Colonic mucosa (tissue), 4 donors: ENCODE results near the gene BCAS3. TPM values are rescaled to one million over a fixed set of nuclear protein-coding genes. Genes with fewer than 3 reads are reported as not detected.
A peak's percentile ranks its signal among the peaks of the same experiment; 100 is the strongest.

ENCODE experiments used
- DNase-seq: peaks from one replicate; pipeline ENCODE4 v3.0.0-alpha.2; 2020
- H3K27ac ChIP-seq: fragments of 200-600 bp; one replicate; pipeline ENCODE4 v1.8.0; 2021
- H3K27me3 ChIP-seq: fragments of 200-600 bp; one replicate; pipeline ENCODE4 v1.8.0; 2021
- H3K36me3 ChIP-seq: fragments of 200-600 bp; one replicate; pipeline ENCODE4 v1.8.0; 2021
- H3K4me1 ChIP-seq: fragments of 200-600 bp; one replicate; pipeline ENCODE4 v1.8.0; 2021; ENCODE audit warnings: mild to moderate bottlenecking
- H3K4me3 ChIP-seq: fragments of 200-600 bp; one replicate; pipeline ENCODE4 v1.8.0; 2021
- H3K9ac ChIP-seq, 2 donors: one replicate each; pipeline ENCODE4 v1.7.0; 2013; ENCODE audit warnings: control low read depth in 2 of 2, low read depth in 2 of 2, low read length in 2 of 2
- H3K9me3 ChIP-seq: fragments of 200-600 bp; one replicate; pipeline ENCODE4 v1.8.0; 2021
- CTCF ChIP-seq: fragments of 200-600 bp; IDR thresholded peaks from one replicate; pipeline ENCODE4 v1.8.0; 2022; ENCODE audit warnings: antibody characterized with exemption, mild to moderate bottlenecking
- intact Hi-C: fragments of 100-400 bp; cut with DNase I; formaldehyde crosslinking; loops from one replicate; pipeline ENCODE4 v1.14.1; 2022
- total RNA-seq, 2 donors: library from RNA; stranded (reverse); fragmentation: NEBNext Ultra II Directional in 1 of 2; extraction: Animal tissue kit (Norgen Biotek cat#: 25700) in 1 of 2; gene quantifications; one replicate each; pipeline ENCODE4 v1.2.1, GENCODE V29; 2021
- donor health status: healthy.
- donor health status: DM: no; HTN: no; CAD: no.
- donor health status: DM: no; HTN: no; CAD: no.

BCAS3 gene
- total RNA-seq, 2 donors from 2014 or later: 11.0 to 17.8 TPM

GRCh38 chr17:61394630-61395408, 717.2 kb downstream of the BCAS3 start:
- TF ChIP-seq CTCF: no peak
- Histone ChIP-seq H3K36me3 (no peaks in the 10 kb centered on the region), H3K9me3 (no peaks in the 10 kb centered on the region), H3K4me3 (no peak overlapping the region), H3K27me3 (peaks cover 46% of the 10 kb centered on the region), H3K9ac (peak overlapping the region in 1 of 2 donors; percentile 51), H3K27ac (no peak overlapping the region), H3K4me1 (peaks cover 8% of the 10 kb centered on the region)
- intact Hi-C loops: loop anchor here (5.0 kb wide), 1 partner anchor 393 kb away; no protein-coding TSS in a partner anchor
- DNase-seq: no peak

- TF ChIP-seq CTCF: no peak
- H3K9ac ChIP-seq: peak overlapping the region; percentile 12 to 51
- H3K27me3 ChIP-seq: peaks cover 47% of the 10 kb centered on the region
- H3K9me3 ChIP-seq: no peaks in the 10 kb centered on the region
- H3K4me1 ChIP-seq: peaks cover 8% of the 10 kb centered on the region
- H3K4me3 ChIP-seq: no peak overlapping the region
- no peaks in the 10 kb centered on the region for H3K36me3 ChIP-seq
- intact Hi-C loops: no loop called here
- no peak overlapping the region for H3K27ac ChIP-seq
- no peak for DNase-seq
Observed at GRCh38 chr17:61395409-61395982, 717.8 kb downstream of the BCAS3 start.

GRCh38 chr17:61395983-61396585, 718.4 kb downstream of the BCAS3 start:
- intact Hi-C loops: no loop called here
- H3K36me3 ChIP-seq: no peaks in the 10 kb centered on the region
- H3K9me3 ChIP-seq: no peaks in the 10 kb centered on the region
- DNase-seq: no peak
- H3K4me1 ChIP-seq: peaks cover 8% of the 10 kb centered on the region
- peaks cover 53% of the 10 kb centered on the region for H3K27me3 ChIP-seq
- TF ChIP-seq CTCF: no peak
- H3K4me3 ChIP-seq: peak overlapping the region; percentile 14
- peak overlapping the region; percentile 47 for H3K27ac ChIP-seq
- H3K9ac ChIP-seq: peak overlapping the region; percentile 26 to 60

GRCh38 chr17:61396586-61397085, 719.0 kb downstream of the BCAS3 start:
- TF ChIP-seq CTCF: no peak
- Histone ChIP-seq H3K27ac (peak overlapping the region; percentile 47), H3K4me3 (peak overlapping the region; percentile 14), H3K9ac (peak overlapping the region; percentile 26 to 60), H3K4me1 (peaks cover 8% of the 10 kb centered on the region), H3K9me3 (no peaks in the 10 kb centered on the region), H3K27me3 (peaks cover 58% of the 10 kb centered on the region), H3K36me3 (no peaks in the 10 kb centered on the region)
- intact Hi-C loops: no loop called here
- DNase-seq: no peak

- H3K36me3 ChIP-seq: no peaks in the 10 kb centered on the region
- no peak for DNase-seq
- intact Hi-C loops: no loop called here
- peak overlapping the region; percentile 14 for H3K4me3 ChIP-seq
- peaks cover 8% of the 10 kb centered on the region for H3K4me1 ChIP-seq
- no peak for TF ChIP-seq CTCF
- H3K27ac ChIP-seq: peak overlapping the region; percentile 47
- peak overlapping the region; percentile 43 to 60 for H3K9ac ChIP-seq
- H3K27me3 ChIP-seq: peaks cover 65% of the 10 kb centered on the region
- no peaks in the 10 kb centered on the region for H3K9me3 ChIP-seq
Observed at GRCh38 chr17:61397086-61397842, 719.6 kb downstream of the BCAS3 start.
